AG04449 (cell line): ENCODE results near the gene SLC25A39.

Experiments
- CTCF ChIA-PET: fragments of 350-600 bp; formaldehyde crosslinking; extraction: SDS; loops from one replicate; lab custom pipeline; 2021; ENCODE audit warnings: antibody characterized with exemption; lab: Yijun Ruan, JAX
- POLR2A ChIA-PET: fragments of 400-600, 350-600 bp; formaldehyde crosslinking; extraction: SDS; loops from one replicate; lab custom pipeline; 2020; ENCODE audit warnings: antibody characterized with exemption, inconsistent platforms; lab: Yijun Ruan, JAX
- DNase-seq: peaks from one replicate; pipeline ENCODE4 v3.0.0-alpha.2; 2010; ENCODE audit warnings: low read depth, low spot score
- H3K4me3 ChIP-seq: 2 replicates; pipeline ENCODE4 v1.5.1; 2011; ENCODE audit warnings: low read depth, mild to moderate bottlenecking, control low read depth, low read length
- TF ChIP-seq, protein P1 (sequence below): IDR thresholded peaks from one replicate; pipeline ENCODE4 v1.5.1; 2011; ENCODE audit warnings: mild to moderate bottlenecking, moderate library complexity, low read length, control low read depth, inconsistent platforms; ENCODE audit not compliant: insufficient read depth; ENCODE audit errors: missing control alignments

The SLC25A39 gene

DNA sequence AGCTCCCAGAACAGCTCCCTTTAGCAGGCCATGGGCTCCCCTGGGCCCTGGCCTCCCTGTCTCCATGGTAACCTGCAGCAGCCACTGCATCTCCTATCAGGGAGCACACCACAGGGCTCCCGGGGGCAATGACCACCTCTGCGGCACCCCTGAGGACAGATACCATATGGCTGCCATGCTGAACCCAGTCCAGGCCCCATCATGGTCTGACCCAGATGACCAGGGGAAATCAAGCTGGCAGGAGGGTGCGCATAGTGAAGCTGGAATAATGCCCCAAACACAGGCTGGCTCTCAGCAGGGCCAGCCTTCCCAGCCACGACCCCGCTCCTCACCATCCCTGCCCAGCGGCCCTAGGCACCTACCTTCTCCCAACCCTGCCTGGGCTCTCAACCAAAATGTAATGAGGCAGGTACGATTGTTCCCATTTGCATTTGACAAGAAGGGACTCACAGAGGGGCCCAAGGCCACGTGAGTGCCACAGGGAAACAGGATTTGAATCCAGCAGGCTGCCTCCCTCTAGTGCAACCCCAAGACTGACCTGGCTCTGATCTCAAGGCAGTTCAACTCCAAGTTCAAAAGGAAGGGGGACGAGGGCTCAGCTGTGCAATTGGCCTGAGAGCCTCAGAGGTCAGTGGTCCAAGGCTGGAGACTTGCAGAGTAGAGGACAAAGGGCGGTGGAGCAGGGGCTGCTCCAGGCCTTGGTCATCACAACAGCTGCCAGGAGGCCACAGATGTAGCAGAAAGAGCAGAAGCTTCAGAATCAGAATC, 13.8 kb downstream of the SLC25A39 start:
- DNase-seq, result no peak
- no peak overlapping the region for H3K4me3 ChIP-seq
- ChIA-PET POLR2A (no interaction called here), CTCF (interaction anchor here (0.9 kb wide), 2 partner anchors 101 to 107 kb away, joined by 3 read pairs; no protein-coding TSS in a partner anchor)
- TF ChIP-seq, protein P1, sequence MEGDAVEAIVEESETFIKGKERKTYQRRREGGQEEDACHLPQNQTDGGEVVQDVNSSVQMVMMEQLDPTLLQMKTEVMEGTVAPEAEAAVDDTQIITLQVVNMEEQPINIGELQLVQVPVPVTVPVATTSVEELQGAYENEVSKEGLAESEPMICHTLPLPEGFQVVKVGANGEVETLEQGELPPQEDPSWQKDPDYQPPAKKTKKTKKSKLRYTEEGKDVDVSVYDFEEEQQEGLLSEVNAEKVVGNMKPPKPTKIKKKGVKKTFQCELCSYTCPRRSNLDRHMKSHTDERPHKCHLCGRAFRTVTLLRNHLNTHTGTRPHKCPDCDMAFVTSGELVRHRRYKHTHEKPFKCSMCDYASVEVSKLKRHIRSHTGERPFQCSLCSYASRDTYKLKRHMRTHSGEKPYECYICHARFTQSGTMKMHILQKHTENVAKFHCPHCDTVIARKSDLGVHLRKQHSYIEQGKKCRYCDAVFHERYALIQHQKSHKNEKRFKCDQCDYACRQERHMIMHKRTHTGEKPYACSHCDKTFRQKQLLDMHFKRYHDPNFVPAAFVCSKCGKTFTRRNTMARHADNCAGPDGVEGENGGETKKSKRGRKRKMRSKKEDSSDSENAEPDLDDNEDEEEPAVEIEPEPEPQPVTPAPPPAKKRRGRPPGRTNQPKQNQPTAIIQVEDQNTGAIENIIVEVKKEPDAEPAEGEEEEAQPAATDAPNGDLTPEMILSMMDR, result no peak

DNA sequence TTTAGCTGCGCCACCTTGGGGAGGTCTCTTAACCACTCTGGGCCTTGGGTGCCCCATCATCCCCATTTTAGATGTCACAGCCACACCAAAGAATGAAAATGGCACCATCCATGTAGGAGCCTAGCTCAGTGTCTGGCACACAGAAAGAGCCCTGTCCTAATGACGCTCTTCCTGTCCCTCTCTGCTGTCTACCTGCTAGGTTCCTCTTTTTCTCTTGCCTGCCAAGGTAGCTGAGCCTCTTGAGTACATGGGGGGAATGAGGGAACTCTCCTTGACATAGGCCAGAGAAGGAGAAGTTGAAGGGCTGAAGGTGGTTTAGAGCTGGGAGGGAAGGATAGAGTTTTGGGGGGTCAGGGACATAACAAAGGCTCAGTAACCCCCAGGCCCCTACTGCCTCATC, 14.4 kb downstream of the SLC25A39 start:
- CTCF ChIA-PET, result interaction anchor here (0.9 kb wide), 2 partner anchors 100 to 106 kb away, joined by 3 read pairs; no protein-coding TSS in a partner anchor
- H3K4me3 ChIP-seq, result no peak overlapping the region
- POLR2A ChIA-PET, result no interaction called here
- no peak for DNase-seq
- TF ChIP-seq, protein P1, result no peak

DNA sequence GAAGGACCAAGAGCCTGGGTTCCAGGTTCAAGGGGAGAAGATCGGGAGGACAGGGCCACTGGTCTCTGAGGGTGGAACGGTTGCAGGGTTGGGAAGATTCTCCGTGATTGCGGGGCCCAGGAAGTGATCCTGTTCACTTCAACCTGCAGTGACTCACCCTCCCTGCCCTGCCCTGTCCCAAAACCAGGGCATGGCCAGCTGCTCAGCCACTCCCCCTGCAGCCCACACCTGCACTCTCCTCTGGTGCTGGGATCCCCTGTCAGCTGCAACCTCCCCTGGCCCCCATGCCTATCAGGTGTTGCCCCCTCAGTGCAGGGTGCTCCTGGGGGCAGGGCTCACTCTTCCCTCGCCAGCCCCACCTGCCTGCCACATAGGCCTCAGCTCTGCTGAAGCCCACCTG, 15.2 kb downstream of the SLC25A39 start:
- H3K4me3 ChIP-seq, result no peak overlapping the region
- POLR2A ChIA-PET, result no interaction called here
- CTCF ChIA-PET, result no interaction called here

DNA sequence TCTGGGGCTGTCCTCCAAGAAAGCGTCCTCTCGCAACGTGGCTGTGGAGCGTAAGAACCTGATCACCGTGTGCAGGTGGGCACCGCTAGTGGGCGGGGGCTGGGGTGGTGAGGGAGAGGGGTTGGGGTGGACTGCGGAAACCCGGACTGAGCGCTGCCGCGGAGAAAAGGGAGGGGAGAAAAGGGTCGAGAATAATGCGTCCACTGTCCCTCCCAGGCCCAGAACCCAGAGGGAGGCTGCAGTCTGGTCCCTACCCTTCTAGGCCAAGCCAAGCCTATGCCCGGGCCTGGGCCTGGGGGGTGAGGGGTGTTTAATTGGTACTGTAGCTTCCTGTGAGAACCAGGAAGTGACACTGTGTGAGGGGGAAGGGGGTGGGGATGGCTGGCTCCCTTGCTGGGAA, 15.8 kb downstream of the SLC25A39 start:
- CTCF ChIA-PET, result no interaction called here
- TF ChIP-seq, protein P1, result no peak
- POLR2A ChIA-PET, result no interaction called here
- no peak for DNase-seq
- no peak overlapping the region; the same call in 1 of the 2 replicates for H3K4me3 ChIP-seq

More for the DNA sequence above, 15.2 kb downstream of the SLC25A39 start:
- TF ChIP-seq, protein P1, result no peak
- no peak for DNase-seq

DNA sequence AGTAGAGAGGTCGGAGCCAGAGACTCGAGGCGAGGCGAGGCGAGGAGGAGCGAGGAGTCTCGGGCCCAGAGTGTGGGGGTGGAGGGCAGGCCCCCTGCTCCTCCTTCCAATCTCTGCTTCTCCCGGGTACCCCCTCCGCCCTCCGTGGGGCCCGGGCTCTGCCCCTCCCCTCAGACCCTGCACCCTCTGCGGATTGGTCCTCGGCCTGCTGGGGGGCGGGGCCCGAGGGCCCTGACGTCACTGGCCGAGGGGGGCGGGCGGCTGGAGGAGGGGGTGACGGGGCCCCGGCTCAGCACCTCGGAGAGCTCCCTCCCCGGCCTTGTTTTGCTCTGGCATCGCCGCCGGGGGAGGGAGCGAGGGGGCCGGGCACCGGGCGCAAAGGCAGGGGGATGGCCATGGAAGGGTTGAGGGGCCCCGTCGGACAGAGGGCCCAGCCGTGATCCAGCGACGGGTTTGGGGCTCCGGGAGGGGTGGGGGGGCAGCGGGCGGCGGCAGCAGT, 16.3 kb downstream of the SLC25A39 start, which contains the start of gene RUNDC3A:
Gene RUNDC3A, plus strand, starts transcription at position 282 of the 499 bp plus-strand sequence. CDS start 232 bp downstream, outside the sequence.
- DNase-seq, result no peak
- TF ChIP-seq, protein P1, result no peak
- peak within 1 kb of the TSS; percentile 52 for H3K4me3 ChIP-seq
- POLR2A ChIA-PET, result interaction anchor here (0.5 to 0.6 kb wide), 2 partner anchors 10 to 28 kb away, joined by 3 read pairs; no protein-coding TSS in a partner anchor
- CTCF ChIA-PET, result interaction anchor here (0.6 kb wide), 1 partner anchor 77 kb away, joined by 3 read pairs; no protein-coding TSS in a partner anchor

DNA sequence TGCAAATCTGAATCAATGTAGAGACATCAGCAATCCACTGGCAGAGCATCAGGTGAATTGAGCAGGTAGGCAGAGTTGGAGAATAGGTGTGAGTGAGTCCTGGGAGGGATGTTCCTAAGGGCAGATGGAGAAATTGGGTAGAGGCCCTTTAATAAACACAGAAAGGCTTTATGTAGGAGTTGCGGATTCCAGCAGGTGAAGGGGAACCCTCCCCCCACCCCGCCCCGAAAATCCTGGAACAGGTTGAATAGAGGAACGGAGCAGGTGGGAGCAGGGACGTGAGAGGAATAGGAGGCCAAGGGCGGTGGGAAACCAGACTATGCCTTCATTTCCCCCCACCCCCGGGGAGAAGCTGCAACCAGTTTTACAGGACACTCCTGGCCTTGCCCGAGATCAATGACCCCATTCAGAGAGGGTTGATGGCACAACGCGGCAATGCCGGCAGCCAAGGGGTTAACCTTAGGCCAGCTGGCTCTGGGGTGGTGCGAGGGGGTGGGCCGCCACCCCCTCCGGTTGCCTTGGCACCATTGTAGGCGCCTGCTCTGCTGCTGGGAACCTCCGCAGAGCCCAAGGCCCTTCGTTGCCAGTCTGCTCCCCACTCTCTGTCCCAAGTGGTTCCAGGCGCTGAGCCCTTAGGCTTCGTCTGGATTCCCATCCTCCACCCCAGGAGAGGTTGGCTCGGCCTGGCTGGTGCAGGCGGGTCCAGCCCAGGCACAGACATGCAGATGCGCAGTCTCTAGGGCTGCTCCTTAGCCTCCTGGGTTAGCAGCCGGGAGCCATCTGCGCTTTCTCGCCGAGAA, 17.0 kb downstream of the SLC25A39 start:
- ChIA-PET CTCF (interaction anchor here (0.6 kb wide), 1 partner anchor 76 kb away, joined by 3 read pairs; no protein-coding TSS in a partner anchor), POLR2A (interaction anchor here (0.5 to 0.6 kb wide), 2 partner anchors 11 to 27 kb away, joined by 3 read pairs; no protein-coding TSS in a partner anchor)
- TF ChIP-seq, protein P1, result no peak
- no peak overlapping the region; the same call in 1 of the 2 replicates for H3K4me3 ChIP-seq
- DNase-seq, result no peak
